ENCODE results near the gene PLN. TPM values are rescaled to one million over a fixed set of nuclear protein-coding genes. Genes with fewer than 3 reads are reported as not detected.

PLN gene
- total and polyA plus RNA-seq, 8 donors = 2.3 to 13.3 (median 3.8) TPM

DNA sequence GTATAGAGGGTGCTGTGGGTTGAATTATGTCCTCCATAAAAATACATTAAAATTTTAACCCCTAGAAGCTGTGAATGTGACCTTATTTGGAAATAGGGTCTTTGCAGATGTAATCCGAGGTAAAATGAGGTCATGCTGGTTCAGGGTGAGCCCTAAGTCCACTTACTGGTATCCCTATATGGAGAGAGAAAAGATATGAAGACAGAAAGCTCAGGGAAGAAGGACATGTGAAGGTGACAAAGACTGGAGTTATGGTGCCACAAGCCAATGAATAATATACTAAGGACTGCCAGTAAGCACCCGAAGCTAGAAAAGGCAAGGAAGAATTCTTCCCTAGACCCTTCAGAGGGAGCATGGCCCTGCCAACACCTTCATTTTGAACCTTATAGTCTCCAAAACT, 50.2 kb downstream of the PLN start:
- no peak for TF ChIP-seq CTCF (IDR thresholded peaks at IDR 0.05)
- H3K27ac ChIP-seq = no peak overlapping the region
- no peaks in the 10 kb centered on the region for H3K4me1 ChIP-seq
- H3K4me3 ChIP-seq = no peak overlapping the region
- no peaks in the 10 kb centered on the region for H3K9me3 ChIP-seq
- no peaks in the 10 kb centered on the region for H3K36me3 ChIP-seq
- intact Hi-C loops (cut with DNase I) = no loop called here
- no peak for DNase-seq
- no peak for ATAC-seq
- no peaks in the 10 kb centered on the region for H3K27me3 ChIP-seq

DNA sequence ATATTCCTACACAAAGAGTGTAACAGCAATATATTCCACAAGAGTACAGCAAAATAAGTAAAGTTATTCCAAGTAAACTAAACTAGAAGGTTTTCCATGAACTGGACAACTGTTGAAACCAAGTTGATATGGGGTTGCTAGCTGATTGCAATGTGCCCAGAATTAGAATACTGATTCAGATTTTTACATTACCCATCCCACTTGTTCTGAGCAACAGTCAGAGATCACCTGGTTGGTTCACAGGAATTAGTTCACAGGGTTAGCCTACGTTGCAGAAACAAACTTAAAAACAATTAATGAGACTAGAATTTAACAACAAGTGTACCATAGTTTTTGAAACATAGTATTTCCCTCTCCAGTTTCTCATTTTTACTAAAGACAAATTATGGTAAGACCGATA, 54.2 kb downstream of the PLN start:
- no peaks in the 10 kb centered on the region for H3K4me1 ChIP-seq
- no peak for TF ChIP-seq CTCF (IDR thresholded peaks at IDR 0.05)
- intact Hi-C loops (cut with DNase I) = no loop called here
- H3K4me3 ChIP-seq = no peak overlapping the region
- no peak for DNase-seq
- no peak overlapping the region for H3K27ac ChIP-seq
- H3K9me3 ChIP-seq = no peaks in the 10 kb centered on the region
- ATAC-seq = no peak
- H3K27me3 ChIP-seq = no peaks in the 10 kb centered on the region
- no peaks in the 10 kb centered on the region for H3K36me3 ChIP-seq

DNA sequence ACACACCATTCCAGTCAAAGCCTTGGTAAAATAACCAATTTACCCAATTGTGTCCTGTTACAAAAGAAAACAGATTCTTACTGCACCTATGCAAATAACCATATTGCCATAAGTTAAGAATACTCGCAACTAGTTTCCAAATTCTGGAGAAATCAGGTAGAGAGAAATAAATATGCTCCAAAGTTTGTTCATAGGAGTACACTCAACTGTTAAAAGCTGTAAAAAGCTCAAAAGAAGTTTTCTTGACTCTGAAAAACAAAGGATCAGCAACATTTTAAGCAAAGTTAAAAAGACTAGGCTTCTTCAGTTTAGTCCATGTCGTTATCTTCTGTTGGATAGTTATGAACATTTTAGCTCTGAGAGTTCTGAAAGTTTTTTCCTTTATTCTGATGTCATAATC, 55.3 kb downstream of the PLN start:
- no peaks in the 10 kb centered on the region for H3K4me1 ChIP-seq
- no peaks in the 10 kb centered on the region for H3K36me3 ChIP-seq
- H3K27ac ChIP-seq = no peak overlapping the region
- TF ChIP-seq CTCF (IDR thresholded peaks at IDR 0.05) = no peak
- no peak overlapping the region for H3K4me3 ChIP-seq
- intact Hi-C loops (cut with DNase I) = no loop called here
- DNase-seq (no peak), ATAC-seq (no peak)
- no peaks in the 10 kb centered on the region for H3K9me3 ChIP-seq
- H3K27me3 ChIP-seq = no peaks in the 10 kb centered on the region

DNA sequence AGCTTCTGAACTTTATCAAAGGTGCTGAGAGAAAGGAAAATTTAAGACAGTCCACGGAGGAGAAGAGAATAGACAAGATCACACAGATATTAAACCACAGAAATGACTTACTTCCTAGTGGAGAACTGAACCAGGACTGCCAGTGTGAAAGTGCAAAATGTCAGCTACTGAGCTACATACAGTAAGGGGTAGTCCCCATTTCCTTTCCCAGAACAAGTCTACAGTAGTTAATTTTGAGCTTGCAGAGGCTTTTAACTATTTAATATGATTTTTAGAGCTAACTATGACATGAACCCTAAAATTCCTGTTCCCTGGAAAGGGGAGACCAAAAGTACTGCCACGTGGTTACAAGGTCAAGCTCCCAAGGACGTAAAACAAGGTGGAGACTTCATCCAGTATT, 58.2 kb downstream of the PLN start:
- intact Hi-C loops (cut with DNase I) = no loop called here
- TF ChIP-seq CTCF (IDR thresholded peaks at IDR 0.05) = no peak

GRCh38 chr6:118606858-118607257, 58.8 kb downstream of the PLN start:
- ATAC-seq = no peak
- Histone ChIP-seq H3K36me3 (no peaks in the 10 kb centered on the region), H3K27me3 (no peaks in the 10 kb centered on the region), H3K27ac (no peak overlapping the region), H3K4me3 (no peak overlapping the region), H3K4me1 (no peaks in the 10 kb centered on the region), H3K9me3 (no peaks in the 10 kb centered on the region)
- no peak for TF ChIP-seq CTCF (IDR thresholded peaks at IDR 0.05)
- intact Hi-C loops (cut with DNase I) = no loop called here
- no peak for DNase-seq

More for the DNA sequence above, 58.2 kb downstream of the PLN start:
- ATAC-seq (no peak), DNase-seq (no peak)
- Histone ChIP-seq H3K9me3 (no peaks in the 10 kb centered on the region), H3K36me3 (no peaks in the 10 kb centered on the region), H3K4me3 (no peak overlapping the region), H3K4me1 (no peaks in the 10 kb centered on the region), H3K27ac (no peak overlapping the region), H3K27me3 (no peaks in the 10 kb centered on the region)

Other genes starting within 250 kb of the PLN start
- 10 to 100 TPM in 1 of 2 donors, 1 to 10 TPM in 1; 9.2 to 11.3 TPM for gene CEP85L, start 103.3 kb downstream of the PLN start, total RNA-seq
- 10 to 100 TPM; 11.2 to 13.4 (median 12.4) TPM for gene CEP85L, start 103.3 kb downstream of the PLN start, polyA plus RNA-seq (ENCODE audit: insufficient read length in 6 of 6)

Data from left lung (tissue), 10 donors.